LHCN-M2 (cell line): Measurements from ENCODE around the gene SPNS2. TPM values are rescaled to one million over a fixed set of nuclear protein-coding genes. Genes with fewer than 3 reads are reported as not detected.

Experiments
- DNase-seq: peaks from one replicate; pipeline ENCODE4 v3.0.0-alpha.2; 2012; ENCODE audit warnings: low read depth
- polyA plus RNA-seq: library from polyadenylated mRNA; unstranded; fragments of >200 nt; gene quantifications from one replicate; pipeline ENCODE4 v1.2.1, GENCODE V29; 2012; ENCODE audit warnings: missing spikeins
- total RNA-seq: library from RNA; depleted of rRNA; stranded (reverse); fragments of >200 nt; gene quantifications from 2 replicates; pipeline ENCODE4 v1.2.3, GENCODE V29; 2014; rRNA removed

Gene SPNS2
- total RNA-seq, result 0.06 and 0.23 TPM in 2 replicates
- 0.24 TPM for polyA plus RNA-seq

DNA sequence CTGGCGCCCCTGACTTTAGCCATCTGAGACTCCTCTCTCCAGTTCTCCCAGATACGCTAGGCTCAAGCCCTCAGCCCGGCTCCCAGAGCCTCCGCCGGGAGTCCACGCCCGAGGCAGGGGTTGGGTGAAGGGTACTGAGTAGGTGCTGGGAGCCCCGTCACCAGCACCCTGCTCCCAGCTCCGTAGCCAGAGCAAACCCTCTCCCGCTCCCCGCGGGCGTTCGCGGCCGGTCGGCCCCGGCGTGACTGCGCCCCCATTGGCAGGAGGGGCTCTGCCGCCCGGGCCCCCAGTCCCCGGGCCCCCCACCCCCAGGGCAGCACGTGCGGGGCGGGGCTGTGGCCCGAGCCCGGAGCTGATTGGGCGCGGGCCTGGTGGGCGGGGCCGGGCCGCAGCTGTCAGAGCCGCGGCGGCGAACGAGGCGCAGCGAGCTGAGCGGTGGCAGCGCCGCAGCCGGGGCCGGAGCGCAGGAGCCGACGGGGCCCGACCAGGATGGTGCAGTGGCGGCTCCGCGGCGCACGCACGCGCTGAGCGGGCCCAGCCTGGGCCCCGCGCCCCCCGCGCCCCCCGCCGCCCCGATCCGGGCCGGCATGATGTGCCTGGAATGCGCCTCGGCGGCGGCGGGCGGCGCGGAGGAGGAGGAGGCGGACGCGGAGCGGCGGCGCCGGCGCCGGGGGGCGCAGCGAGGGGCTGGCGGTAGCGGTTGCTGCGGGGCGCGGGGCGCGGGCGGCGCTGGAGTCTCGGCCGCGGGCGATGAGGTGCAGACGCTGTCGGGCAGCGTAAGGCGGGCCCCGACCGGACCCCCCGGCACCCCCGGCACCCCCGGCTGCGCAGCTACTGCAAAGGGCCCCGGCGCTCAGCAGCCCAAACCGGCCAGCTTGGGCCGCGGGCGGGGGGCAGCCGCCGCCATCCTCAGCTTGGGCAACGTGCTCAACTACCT, at the start of gene SPNS2:
SPNS2 (plus strand) TSS at position 421 of the 937 bp plus-strand sequence; CDS start at position 588, 167 bp downstream.
- DNase-seq, result peak; percentile 23

DNA sequence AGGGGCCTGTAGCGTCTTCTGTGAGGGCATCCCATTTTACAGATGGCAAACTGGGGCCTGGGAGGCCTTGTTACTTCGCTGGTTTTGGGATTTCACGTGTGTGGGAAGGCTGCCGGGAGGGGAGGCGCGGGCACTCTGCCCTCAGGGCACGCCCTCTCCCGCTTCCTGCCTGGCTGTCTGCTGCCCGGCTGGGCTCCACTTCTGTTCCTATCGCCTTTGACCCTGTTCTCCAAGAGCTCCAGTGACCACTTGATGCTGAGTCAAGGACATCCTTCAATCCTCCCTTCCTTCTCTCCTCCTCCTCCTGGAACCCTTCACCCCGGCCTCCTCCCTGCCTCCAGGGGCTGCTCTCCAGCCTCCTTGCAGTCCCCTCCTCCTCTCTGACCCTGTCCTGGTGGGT, 48.9 kb upstream of the SPNS2 start:
- DNase-seq, result no peak

DNA sequence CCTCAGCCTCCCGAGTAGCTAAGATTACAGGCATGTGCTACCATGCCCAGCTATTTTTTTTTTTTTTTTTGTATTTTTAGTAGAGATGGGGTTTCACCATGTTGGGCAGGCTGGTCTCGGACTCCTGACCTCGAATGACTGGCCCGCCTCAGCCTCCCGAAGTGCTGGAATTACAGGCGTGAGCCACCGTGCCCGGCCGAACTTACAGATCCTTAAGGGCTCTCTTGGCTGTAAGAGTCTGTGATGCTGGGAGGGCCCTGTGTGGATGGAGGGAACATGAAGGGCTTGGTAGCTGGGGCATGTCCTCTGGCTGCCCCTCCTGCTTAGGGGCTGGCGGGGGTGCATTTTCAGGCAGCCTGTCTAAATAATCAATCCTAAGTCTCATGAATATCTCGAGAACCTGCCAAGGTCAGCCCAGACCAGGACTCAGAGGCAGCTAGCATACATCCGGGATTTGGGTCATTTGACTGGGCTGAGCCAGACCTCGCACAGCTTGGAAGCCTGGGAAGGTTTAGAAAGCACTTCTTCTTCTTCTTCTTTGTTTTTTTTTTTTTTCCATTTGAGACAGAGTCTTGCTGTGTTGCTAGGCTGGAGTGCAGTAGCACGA, 47.9 kb upstream of the SPNS2 start:
- DNase-seq, result no peak

GRCh38 chr17:4453812-4454591, 44.7 kb upstream of the SPNS2 start:
- DNase-seq, result no peak

GRCh38 chr17:4460661-4461060, 38.0 kb upstream of the SPNS2 start:
- DNase-seq, result no peak

DNA sequence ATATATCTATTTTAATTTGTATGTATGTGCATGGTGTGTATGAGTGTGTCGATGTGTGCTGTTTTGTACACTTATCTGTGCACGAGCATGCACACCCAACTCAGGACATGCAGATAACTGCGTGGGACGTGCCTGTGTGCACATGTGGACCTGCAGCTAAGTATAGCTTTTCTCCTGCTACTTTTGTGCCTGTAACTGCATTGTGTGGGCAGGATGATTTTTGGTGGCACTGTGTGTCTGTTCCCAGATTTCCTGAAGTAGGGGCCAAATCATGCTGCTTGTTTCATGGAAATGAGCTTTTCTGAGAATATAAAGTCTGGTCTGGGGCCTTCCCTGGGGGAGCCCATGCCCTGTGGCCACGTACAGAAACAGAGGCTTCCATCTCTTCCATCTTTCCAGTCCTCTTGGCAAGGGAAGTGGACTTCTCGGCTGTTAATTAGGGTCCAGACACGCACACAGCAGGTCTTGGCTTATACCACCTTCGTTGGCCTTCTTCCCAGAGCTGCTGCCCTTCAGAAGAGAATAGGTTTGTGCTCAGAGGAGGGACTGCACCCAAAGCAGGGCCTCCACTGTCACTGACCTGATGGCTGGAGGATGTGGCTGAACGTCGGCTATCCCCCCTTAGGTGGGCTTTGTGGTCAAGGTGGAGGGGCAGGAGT, 34.7 kb upstream of the SPNS2 start:
- no peak for DNase-seq

DNA sequence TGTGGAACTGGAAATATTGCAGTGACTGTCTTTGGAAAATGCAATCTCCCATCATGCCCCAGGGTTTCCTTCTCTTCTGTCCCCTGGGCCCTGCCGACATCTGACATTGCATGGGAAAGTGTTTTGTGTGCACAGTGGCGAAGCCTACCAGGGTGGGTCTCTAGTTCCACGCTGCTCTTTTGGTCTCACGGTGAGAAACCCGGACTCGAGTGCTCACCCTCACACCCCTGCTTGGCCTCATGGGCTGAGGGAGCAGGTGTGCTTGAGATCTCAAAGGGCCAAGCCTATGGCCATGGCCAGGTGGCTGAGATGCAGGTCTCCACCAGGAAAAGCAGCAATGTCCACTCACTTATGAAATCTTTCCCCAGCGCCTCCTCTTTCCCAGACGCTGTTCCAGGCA, 32.9 kb upstream of the SPNS2 start:
- no peak for DNase-seq

DNA sequence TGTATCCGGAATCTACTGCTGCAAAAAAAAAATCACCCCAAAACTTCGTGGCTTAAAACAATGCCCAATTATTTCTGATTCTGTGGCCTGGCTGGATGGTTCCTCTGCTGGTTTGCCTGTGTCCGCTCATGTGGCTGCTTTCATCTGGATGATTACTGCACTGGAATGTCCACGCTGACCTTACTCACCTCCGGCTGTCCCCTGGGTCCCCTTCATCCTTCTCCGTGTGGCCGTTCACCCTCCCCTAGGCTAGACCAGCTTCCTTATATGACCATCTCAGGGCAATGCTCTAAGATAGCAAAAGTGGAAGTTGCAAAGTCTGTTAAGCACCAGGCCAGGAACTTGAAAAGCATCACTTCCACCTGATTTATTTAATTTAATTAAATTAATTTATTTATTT, 31.4 kb upstream of the SPNS2 start:
- DNase-seq, result no peak

DNA sequence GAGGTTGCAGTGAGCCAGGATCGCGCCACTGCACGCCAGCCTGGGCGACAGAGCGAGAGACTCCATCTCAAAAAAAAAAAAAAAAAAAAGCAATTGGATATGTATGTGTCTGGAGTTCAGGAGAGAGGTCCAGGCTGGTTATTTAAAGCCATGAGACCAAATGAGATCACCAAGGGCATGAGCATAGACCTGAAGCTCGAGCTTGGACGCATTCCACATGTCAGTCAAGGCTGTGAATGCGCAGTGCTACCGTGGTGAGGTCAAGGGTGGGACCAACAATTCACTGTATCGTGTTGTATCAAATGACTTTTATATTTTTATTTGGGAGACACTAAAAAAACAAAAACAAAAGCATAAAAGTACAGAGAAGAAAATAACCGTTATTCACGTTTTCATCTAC, 29.1 kb upstream of the SPNS2 start:
- no peak for DNase-seq

GRCh38 chr17:4472286-4472685, 26.4 kb upstream of the SPNS2 start:
- no peak for DNase-seq

DNA sequence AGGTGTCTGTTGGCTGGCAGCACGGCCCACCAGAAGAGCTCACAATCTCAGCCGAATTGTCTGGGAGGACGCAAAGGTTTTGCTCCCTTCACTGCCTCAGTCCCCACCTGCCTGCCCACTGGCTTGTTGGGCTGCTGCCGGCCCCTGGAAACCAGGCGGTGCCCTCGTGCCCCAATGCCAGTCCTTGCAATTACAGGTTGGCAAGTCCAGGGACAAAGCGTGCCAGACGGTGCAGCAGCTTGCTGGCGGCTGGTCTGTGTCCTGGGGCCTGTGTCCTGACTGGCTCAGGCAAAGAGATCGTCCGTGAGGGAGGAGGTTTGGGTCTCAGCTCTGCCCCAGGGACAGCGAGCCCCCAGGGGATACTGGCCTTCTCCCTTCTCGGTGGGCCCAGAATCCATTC, 24.6 kb upstream of the SPNS2 start:
- no peak for DNase-seq

GRCh38 chr17:4475001-4475400, 23.7 kb upstream of the SPNS2 start:
- no peak for DNase-seq

- no peak for DNase-seq
These were observed 23.2 kb upstream of the SPNS2 start for GRCh38 chr17:4475463-4475862.

DNA sequence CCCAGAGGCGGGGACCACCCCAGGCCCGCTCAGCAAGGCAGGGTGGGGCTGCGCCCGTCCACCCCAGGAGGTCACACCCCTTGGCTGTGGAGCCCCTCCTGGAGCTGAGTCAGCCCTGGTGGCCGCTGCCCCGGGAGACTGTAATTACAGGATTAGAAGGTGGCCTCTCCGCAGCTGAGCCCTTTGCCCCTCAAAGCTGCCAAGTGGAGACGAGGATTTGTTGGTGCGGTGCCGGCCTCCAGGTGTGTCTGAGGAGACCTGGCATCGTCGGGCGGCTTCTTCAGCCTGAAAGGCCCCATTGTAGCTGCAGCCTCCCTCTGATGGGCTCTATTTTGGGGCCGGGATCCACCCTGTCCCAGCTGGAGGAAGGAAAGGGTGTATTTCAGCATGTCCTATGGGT, 22.7 kb upstream of the SPNS2 start:
- no peak for DNase-seq

DNA sequence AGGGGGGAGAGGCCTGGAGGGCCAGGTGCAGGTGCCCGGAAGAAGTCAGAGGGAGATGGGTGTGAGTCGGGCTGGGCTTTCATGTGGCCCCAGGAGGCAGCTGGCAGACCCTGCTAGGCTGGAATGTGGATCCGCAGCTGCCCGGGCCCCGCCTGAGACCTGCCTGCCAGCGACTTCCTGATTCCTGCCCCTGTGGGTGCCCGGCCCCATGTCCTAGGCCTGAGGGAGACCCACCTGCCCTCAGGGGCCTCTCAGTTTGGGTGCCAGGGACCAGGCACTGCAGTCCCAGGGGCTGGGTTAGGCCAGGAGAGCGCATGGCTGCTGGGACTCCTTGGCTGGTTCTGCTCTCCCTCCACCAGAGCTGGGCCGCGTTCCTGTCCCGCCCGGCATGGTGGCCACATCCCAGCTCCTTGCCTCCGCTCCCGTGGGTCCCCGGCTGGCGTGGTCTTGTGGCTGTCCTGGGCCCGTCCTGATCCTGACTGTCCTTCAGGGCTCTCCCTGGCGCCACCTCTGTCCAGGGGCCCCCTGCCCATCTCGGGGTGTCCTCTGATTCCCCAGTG, 22.1 kb upstream of the SPNS2 start:
- no peak for DNase-seq

DNA sequence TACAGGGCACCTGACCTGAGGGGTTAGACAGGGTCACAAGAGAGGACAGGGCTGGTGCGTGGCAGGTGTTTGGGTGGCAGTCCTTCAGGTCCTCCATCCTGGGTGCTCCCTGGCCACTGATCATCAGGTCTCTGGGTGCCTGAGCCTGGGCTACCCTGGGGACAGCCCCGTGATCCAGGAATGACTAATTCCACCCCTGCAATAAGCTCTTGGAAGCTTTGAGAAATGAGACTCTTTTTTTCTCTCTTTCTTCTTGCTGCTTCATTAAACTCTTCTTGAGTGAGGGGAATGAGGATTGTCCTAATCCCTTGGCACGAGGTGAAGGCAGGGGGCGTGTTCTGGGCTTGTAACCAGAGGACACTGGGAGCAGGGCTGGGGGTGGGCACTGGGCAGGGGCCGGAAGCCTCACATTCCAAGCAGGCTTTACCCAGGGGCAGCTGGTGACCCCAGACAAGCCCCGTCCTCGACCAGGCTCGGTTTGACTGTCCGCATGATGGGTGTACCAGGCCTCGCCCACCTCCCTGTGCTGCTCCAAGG, 21.4 kb upstream of the SPNS2 start:
- no peak for DNase-seq

DNA sequence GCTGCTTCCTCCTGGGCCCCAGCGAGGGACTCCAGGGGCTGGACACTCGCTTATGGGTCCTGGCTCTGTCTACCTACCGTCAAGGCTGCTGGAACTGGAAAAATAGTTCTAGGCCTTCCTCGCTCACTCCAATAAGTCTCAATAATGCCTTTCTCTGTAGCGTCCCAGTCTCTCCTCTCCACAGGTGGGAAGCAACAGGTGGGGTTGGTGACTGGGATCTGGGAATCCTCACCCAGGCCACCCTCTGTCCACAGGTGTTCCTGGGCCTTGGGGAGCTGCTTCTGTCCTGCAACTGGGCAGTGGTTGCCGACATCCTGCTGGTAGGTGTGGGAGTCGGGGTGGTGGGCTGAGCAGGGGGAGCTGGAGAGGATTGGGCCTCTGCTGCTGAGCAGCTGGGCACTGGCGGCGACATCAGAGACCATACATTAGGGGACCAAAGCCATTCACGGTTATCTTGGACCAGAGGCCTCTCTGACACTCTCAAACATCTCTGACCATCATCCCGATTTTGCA, 20.3 kb upstream of the SPNS2 start:
- DNase-seq, result no peak

GRCh38 chr17:4479340-4479981, 19.2 kb upstream of the SPNS2 start:
- DNase-seq, result no peak

GRCh38 chr17:4479982-4480751, 18.5 kb upstream of the SPNS2 start:
- no peak for DNase-seq
